AG04450 (cell line): ENCODE measurements around the gene ABHD10. TPM values are rescaled to one million over a fixed set of nuclear protein-coding genes. Genes with fewer than 3 reads are reported as not detected.

Source experiments
- CTCF ChIA-PET: fragments of 300-600, 350-600 bp; formaldehyde crosslinking; extraction: SDS; loops from one replicate; lab custom pipeline; 2022; ENCODE audit warnings: antibody characterized with exemption, inconsistent platforms; lab: Charles Lee
- POLR2A ChIA-PET: fragments of 350-600 bp; formaldehyde crosslinking; extraction: SDS; loops from one replicate; lab custom pipeline; 2021; ENCODE audit warnings: antibody characterized with exemption, inconsistent platforms; lab: Yijun Ruan, JAX
- DNase-seq: peaks from one replicate; pipeline ENCODE4 v3.0.0-alpha.2; 2011; ENCODE audit warnings: low read depth, low spot score
- H3K27ac ChIP-seq: one replicate; pipeline ENCODE4 v1.5.1; 2012; ENCODE audit warnings: low read depth, low read length, control low read depth
- H3K27me3 ChIP-seq: one replicate; pipeline ENCODE4 v1.6.0; 2012; ENCODE audit warnings: low read length; ENCODE audit not compliant: control insufficient read depth, insufficient read depth
- H3K4me3 ChIP-seq: 2 replicates; pipeline ENCODE4 v1.5.1; 2011; ENCODE audit warnings: mild to moderate bottlenecking, low read depth, low read length, control low read depth
- H3K9me3 ChIP-seq: 2 replicates; pipeline ENCODE4 v1.5.1; 2012; ENCODE audit warnings: low read length; ENCODE audit not compliant: control insufficient read depth, insufficient read depth
- CTCF ChIP-seq: IDR thresholded peaks from 2 replicates; pipeline ENCODE4 v1.5.1; 2011; ENCODE audit warnings: low read depth, low read length, control low read depth, inconsistent platforms
- polyA plus RNA-seq: library from polyadenylated mRNA; depleted of rRNA; stranded (reverse); fragments of >200 nt; gene quantifications from 2 replicates; pipeline ENCODE4 v1.2.3, GENCODE V29; 2011

Gene ABHD10
- polyA plus RNA-seq, 1 experiment = 37.5 TPM

- TF ChIP-seq CTCF = no peak
- DNase-seq = no peak
- ChIA-PET CTCF (interaction anchor here (1.0 to 4.3 kb wide), 5 partner anchors 8 to 263 kb away, joined by 5 to 37 read pairs (median 17); no protein-coding TSS in a partner anchor), POLR2A (no interaction called here)
- no peaks in the 10 kb centered on the region for H3K9me3 ChIP-seq
- no peak overlapping the region for H3K27ac ChIP-seq
- H3K27me3 ChIP-seq = no peaks in the 10 kb centered on the region
- H3K4me3 ChIP-seq = peak overlapping the region; percentile 7; the same call in 1 of the 2 replicates
Measured at GRCh38 chr3:111980716-111981456, 2.1 kb downstream of the ABHD10 start.

GRCh38 chr3:111981457-111981763 is 2.6 kb downstream of the ABHD10 start:
- TF ChIP-seq CTCF = no peak
- POLR2A ChIA-PET = no interaction called here
- CTCF ChIA-PET = interaction anchor here (1.0 to 3.7 kb wide), 3 partner anchors 8 to 62 kb away, joined by 6 to 29 read pairs (median 7); no protein-coding TSS in a partner anchor
- Histone ChIP-seq H3K4me3 (no peak overlapping the region), H3K27me3 (no peaks in the 10 kb centered on the region), H3K27ac (no peak overlapping the region), H3K9me3 (no peaks in the 10 kb centered on the region)
- DNase-seq = no peak

GRCh38 chr3:111984636-111985298 is 5.9 kb downstream of the ABHD10 start:
- ChIA-PET POLR2A (no interaction called here), CTCF (interaction anchor here (1.6 to 9.1 kb wide), 3 partner anchors 17 to 59 kb away, joined by 5 to 169 read pairs (median 6); no protein-coding TSS in a partner anchor)

GRCh38 chr3:111986800-111987199 is 8.0 kb downstream of the ABHD10 start:
- Histone ChIP-seq H3K27ac (no peak overlapping the region), H3K4me3 (no peak overlapping the region), H3K9me3 (no peaks in the 10 kb centered on the region), H3K27me3 (no peaks in the 10 kb centered on the region)
- TF ChIP-seq CTCF = no peak
- ChIA-PET POLR2A (no interaction called here), CTCF (interaction anchor here (0.8 to 9.1 kb wide), 4 partner anchors 19 to 278 kb away, joined by 3 to 169 read pairs (median 6); no protein-coding TSS in a partner anchor)
- no peak for DNase-seq

More at GRCh38 chr3:111984636-111985298, 5.9 kb downstream of the ABHD10 start:
- H3K27ac ChIP-seq = no peak overlapping the region
- no peaks in the 10 kb centered on the region for H3K9me3 ChIP-seq
- H3K4me3 ChIP-seq = no peak overlapping the region
- TF ChIP-seq CTCF = no peak
- DNase-seq = no peak
- no peaks in the 10 kb centered on the region for H3K27me3 ChIP-seq
